Caco-2 (cell line): ENCODE data around the gene AMFR. TPM values are rescaled to one million over a fixed set of nuclear protein-coding genes. Genes with fewer than 3 reads are reported as not detected.

ENCODE experiments used
- BruUV-seq: library from RNA; stranded (reverse); fragments of 400-500 nt; replicated peaks from 2 replicates; lab custom pipeline; 2021; lab: Mats Ljungman, UMichigan
- CTCF ChIA-PET: fragments of 300-600 bp; sonication (Branson Sonifier 250); formaldehyde crosslinking; loops from one replicate; lab custom pipeline; 2022; ENCODE audit warnings: antibody characterized with exemption; lab: Charles Lee
- POLR2A ChIA-PET: fragments of 300-600 bp; sonication (Branson Sonifier 250); formaldehyde crosslinking; loops from one replicate; lab custom pipeline; 2022; ENCODE audit warnings: antibody characterized with exemption; lab: Charles Lee
- DNase-seq, 2 experiments: peaks; one replicate each; pipeline versions ENCODE4 v3.0.0 to v3.0.0-alpha.2; 2020 to 2022
- H3K27me3 ChIP-seq: replicated peaks from 2 replicates; pipeline ENCODE4 v1.6.0; 2011; ENCODE audit warnings: low read length; ENCODE audit not compliant: control insufficient read depth, insufficient read depth
- H3K36me3 ChIP-seq: 2 replicates; pipeline ENCODE4 v1.5.1; 2011; ENCODE audit warnings: low read length; ENCODE audit not compliant: control insufficient read depth, insufficient read depth
- H3K4me1 ChIP-seq: fragments of 250-450 bp; sonication (Bioruptor Pico); 2 replicates; pipeline ENCODE4 v1.5.1; 2020; ENCODE audit warnings: mild to moderate bottlenecking
- H3K4me3 ChIP-seq: 2 replicates; pipeline ENCODE4 v1.5.1; 2011; ENCODE audit warnings: low read depth, mild to moderate bottlenecking, control low read depth, low read length
- H3K9me3 ChIP-seq: fragments of 250-450 bp; sonication (Bioruptor Pico); 2 replicates; pipeline ENCODE4 v1.5.1; 2020; ENCODE audit warnings: mild to moderate bottlenecking, moderate library complexity
- H3K27ac Mint-ChIP-seq: one replicate; pipeline ENCODE4 v1.8.0; 2022; ENCODE audit warnings: mixed read lengths; ENCODE audit not compliant: unreplicated experiment
- H3K27me3 Mint-ChIP-seq: one replicate; pipeline ENCODE4 v1.8.0; 2022; ENCODE audit warnings: mixed read lengths; ENCODE audit not compliant: insufficient read depth, unreplicated experiment
- H3K36me3 Mint-ChIP-seq: one replicate; pipeline ENCODE4 v1.8.0; 2022; ENCODE audit warnings: mild to moderate bottlenecking, mixed read lengths; ENCODE audit not compliant: insufficient read depth, unreplicated experiment
- H3K4me1 Mint-ChIP-seq: one replicate; pipeline ENCODE4 v1.8.0; 2022; ENCODE audit warnings: low read depth, mixed read lengths; ENCODE audit not compliant: unreplicated experiment
- H3K4me3 Mint-ChIP-seq: one replicate; pipeline ENCODE4 v1.8.0; 2022; ENCODE audit warnings: mild to moderate bottlenecking, moderate library complexity, mixed read lengths; ENCODE audit not compliant: unreplicated experiment
- H3K9me3 Mint-ChIP-seq: one replicate; pipeline ENCODE4 v1.8.0; 2022; ENCODE audit warnings: mixed read lengths; ENCODE audit not compliant: unreplicated experiment
- intact Hi-C: fragments of 100-400 bp; cut with micrococcal nuclease; formaldehyde crosslinking; loops from one replicate; pipeline ENCODE4 v1.10.0; 2022; ENCODE audit not compliant: unreplicated experiment
- total RNA-seq: library from RNA; stranded (reverse); gene quantifications from 2 replicates; pipeline ENCODE4 v1.2.3, GENCODE V29; 2022
- TF ChIP-seq, protein P1 (sequence below), 2 experiments: fragments of 200-600 bp in 1 of 2; IDR thresholded peaks; 1 replicate in 1 of 2; 2 replicates in 1 of 2; pipeline versions ENCODE4 v1.5.1 to v1.8.0; 2011 to 2022; ENCODE audit warnings: antibody characterized with exemption in 1 of 2, control low read depth in 1 of 2, inconsistent platforms in 1 of 2, low read depth in 1 of 2, low read length in 1 of 2, mild to moderate bottlenecking in 1 of 2, moderate library complexity in 1 of 2; ENCODE audit not compliant: insufficient read depth in 1 of 2, severe bottlenecking in 1 of 2, unreplicated experiment in 1 of 2

The AMFR gene
- total RNA-seq, 1 experiment from 2014 or later: 106 TPM

DNA sequence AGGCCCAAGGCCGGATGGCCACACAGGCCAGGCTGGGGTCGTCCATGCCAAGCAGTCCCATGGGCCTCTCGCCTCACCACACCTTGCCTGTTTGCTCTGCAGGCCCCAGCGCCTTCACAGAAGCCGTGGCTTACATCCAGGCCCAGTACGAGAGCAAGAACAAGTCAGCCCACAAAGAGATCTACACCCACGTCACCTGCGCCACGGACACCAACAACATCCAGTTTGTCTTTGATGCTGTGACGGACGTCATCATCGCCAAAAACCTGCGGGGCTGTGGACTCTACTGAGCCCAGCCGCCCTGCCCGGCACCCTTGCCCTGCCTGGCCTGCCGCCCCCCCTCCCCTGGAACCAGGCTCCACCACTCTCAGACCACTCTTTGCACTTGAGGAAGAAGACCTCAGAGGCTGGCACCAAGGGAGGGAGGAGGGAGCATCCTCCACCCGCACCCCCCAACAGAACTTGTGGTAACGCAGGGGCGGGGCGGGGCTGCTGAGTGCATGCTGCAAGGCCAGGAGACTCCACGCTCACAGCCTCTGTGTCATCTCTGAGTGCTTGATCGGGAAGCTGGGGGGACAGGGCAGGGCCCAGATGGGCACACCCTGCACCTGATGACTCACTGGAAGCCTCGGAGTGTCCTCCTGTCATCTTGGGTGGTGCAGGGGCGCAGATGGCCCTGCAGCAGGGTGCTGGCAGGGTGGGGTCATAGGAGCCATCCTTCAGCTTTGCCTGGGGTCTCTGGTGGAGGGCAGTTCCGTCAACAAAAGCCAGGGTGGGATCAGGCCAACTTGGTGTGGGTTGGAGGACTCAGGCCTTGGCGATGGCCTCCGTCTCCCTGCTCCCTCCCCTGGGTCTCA is 81.5 kb downstream of the AMFR start:
- no peaks in the 10 kb centered on the region for H3K9me3 Mint-ChIP-seq
- no peak overlapping the region for H3K4me3 Mint-ChIP-seq
- BruUV-seq: no TSS peak
- no peaks in the 10 kb centered on the region for H3K36me3 Mint-ChIP-seq
- no peaks in the 10 kb centered on the region for H3K27me3 ChIP-seq
- no peak for DNase-seq
- no peaks in the 10 kb centered on the region for H3K27me3 Mint-ChIP-seq
- no peaks in the 10 kb centered on the region for H3K4me1 ChIP-seq
- no peaks in the 10 kb centered on the region for H3K36me3 ChIP-seq
- ChIA-PET POLR2A (no interaction called here), CTCF (no interaction called here)
- no peaks in the 10 kb centered on the region for H3K4me1 Mint-ChIP-seq
- H3K9me3 ChIP-seq: no peaks in the 10 kb centered on the region
- no peak overlapping the region for H3K27ac Mint-ChIP-seq
- no peak overlapping the region for H3K4me3 ChIP-seq
- intact Hi-C loops: no loop called here
- TF ChIP-seq, protein P1, sequence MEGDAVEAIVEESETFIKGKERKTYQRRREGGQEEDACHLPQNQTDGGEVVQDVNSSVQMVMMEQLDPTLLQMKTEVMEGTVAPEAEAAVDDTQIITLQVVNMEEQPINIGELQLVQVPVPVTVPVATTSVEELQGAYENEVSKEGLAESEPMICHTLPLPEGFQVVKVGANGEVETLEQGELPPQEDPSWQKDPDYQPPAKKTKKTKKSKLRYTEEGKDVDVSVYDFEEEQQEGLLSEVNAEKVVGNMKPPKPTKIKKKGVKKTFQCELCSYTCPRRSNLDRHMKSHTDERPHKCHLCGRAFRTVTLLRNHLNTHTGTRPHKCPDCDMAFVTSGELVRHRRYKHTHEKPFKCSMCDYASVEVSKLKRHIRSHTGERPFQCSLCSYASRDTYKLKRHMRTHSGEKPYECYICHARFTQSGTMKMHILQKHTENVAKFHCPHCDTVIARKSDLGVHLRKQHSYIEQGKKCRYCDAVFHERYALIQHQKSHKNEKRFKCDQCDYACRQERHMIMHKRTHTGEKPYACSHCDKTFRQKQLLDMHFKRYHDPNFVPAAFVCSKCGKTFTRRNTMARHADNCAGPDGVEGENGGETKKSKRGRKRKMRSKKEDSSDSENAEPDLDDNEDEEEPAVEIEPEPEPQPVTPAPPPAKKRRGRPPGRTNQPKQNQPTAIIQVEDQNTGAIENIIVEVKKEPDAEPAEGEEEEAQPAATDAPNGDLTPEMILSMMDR (IDR thresholded peaks at IDR 0.05; ENCODE audit: insufficient read depth in 1 of 2, low read depth in 1 of 2, low read length in 1 of 2, severe bottlenecking in 1 of 2, unreplicated experiment in 1 of 2): no peak

DNA sequence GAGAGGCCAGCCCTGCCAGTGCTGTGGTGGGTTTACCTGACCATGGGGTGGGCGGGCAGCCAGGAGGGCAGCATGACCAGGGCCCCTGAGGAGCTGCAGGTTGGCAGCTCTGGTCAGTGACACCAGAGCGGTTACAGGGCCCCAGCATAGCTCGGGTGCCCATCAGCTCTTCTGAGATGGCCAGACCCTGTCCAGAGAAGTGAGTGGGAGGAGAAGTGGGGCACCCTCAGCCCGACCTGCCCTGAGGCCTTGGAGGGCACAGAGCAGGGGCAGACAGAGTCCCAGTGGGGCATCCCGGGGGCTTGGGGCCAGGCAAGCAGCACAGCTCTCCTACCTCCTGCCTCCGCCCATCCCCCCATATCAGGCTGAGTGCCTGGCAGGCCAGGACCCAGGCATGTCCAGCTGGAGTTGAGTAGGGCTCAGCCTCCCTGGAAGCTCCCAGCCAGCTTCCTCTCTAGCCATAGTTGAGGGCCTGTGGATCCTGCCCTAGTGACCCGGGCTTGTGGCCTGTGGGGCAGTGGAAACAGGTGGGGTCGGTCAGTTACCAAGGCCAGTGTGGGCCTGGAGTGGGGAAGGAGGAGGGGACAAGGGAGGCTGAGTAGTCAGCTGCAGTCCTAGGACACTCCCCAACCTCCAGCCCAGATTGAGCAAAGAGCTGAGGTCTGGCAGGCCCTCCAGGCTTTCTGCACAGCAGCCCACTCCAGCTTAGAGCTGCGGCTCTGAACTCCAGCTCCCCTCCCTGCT is 83.5 kb downstream of the AMFR start:
- TF ChIP-seq, protein P1 (IDR thresholded peaks at IDR 0.05; ENCODE audit: insufficient read depth in 1 of 2, low read depth in 1 of 2, low read length in 1 of 2, severe bottlenecking in 1 of 2, unreplicated experiment in 1 of 2): no peak
- Histone ChIP-seq H3K4me1 (no peaks in the 10 kb centered on the region), H3K9me3 (no peaks in the 10 kb centered on the region), H3K27me3 (no peaks in the 10 kb centered on the region), H3K36me3 (no peaks in the 10 kb centered on the region), H3K4me3 (no peak overlapping the region)
- Mint-ChIP-seq H3K36me3 (no peaks in the 10 kb centered on the region), H3K9me3 (no peaks in the 10 kb centered on the region), H3K4me3 (no peak overlapping the region), H3K27ac (no peak overlapping the region), H3K27me3 (no peaks in the 10 kb centered on the region), H3K4me1 (no peaks in the 10 kb centered on the region)
- ChIA-PET POLR2A (no interaction called here), CTCF (interaction anchor here (0.5 to 4.8 kb wide), 5 partner anchors 9 to 480 kb away, joined by 3 to 25 read pairs (median 8); no protein-coding TSS in a partner anchor)
- DNase-seq: no peak
- BruUV-seq: no TSS peak
- intact Hi-C loops: no loop called here

DNA sequence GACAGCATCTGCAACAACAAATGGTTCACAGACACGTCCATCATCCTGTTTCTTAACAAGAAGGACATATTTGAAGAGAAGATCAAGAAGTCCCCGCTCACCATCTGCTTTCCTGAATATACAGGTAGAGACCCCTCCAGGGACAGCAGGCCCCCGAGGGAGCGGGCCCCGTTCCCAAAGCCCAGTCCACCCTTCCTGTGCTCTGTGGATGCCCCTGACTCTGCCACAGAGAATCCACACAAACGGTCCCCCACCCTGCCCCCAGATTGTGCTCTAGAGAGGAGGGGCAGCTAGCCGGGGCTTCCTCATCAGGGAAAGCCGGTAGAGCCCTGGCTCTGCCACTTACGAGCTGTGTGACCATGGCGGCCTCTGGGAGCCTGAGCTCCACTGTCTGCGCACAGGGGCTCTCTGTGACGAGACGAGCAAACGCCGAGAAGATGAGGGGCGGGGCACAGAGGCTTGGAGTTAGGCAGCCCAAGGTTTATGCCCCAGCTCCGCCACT is 84.4 kb downstream of the AMFR start:
- no TSS peak for BruUV-seq
- H3K4me1 Mint-ChIP-seq: no peaks in the 10 kb centered on the region
- Histone ChIP-seq H3K27me3 (no peaks in the 10 kb centered on the region), H3K36me3 (no peaks in the 10 kb centered on the region), H3K9me3 (no peaks in the 10 kb centered on the region), H3K4me1 (no peaks in the 10 kb centered on the region), H3K4me3 (no peak overlapping the region)
- ChIA-PET CTCF (interaction anchor here (1.4 to 4.8 kb wide), 3 partner anchors 8 to 23 kb away, joined by 3 to 25 read pairs (median 8); no protein-coding TSS in a partner anchor), POLR2A (no interaction called here)
- no peak for DNase-seq
- no peak overlapping the region for H3K27ac Mint-ChIP-seq
- TF ChIP-seq, protein P1 (IDR thresholded peaks at IDR 0.05; ENCODE audit: insufficient read depth in 1 of 2, low read depth in 1 of 2, low read length in 1 of 2, severe bottlenecking in 1 of 2, unreplicated experiment in 1 of 2): no peak
- no peaks in the 10 kb centered on the region for H3K36me3 Mint-ChIP-seq
- H3K4me3 Mint-ChIP-seq: no peak overlapping the region
- H3K9me3 Mint-ChIP-seq: no peaks in the 10 kb centered on the region
- H3K27me3 Mint-ChIP-seq: no peaks in the 10 kb centered on the region
- intact Hi-C loops: no loop called here
